HEK293 (cell line): ENCODE measurements around the gene FAM149B1.

Experiments
- GLIS2 ChIP-seq: fragments of 450-650 bp; formaldehyde crosslinking; IDR thresholded peaks from 2 replicates; pipeline ENCODE4 v1.5.1; 2016; ENCODE audit warnings: missing biosample characterization, missing genetic modification characterization
- KLF8 ChIP-seq: fragments of 450-650 bp; formaldehyde crosslinking; IDR thresholded peaks from 2 replicates; pipeline ENCODE4 v1.5.1; 2016; ENCODE audit warnings: missing biosample characterization, missing genetic modification characterization
- MYNN ChIP-seq: fragments of 450-650 bp; formaldehyde crosslinking; IDR thresholded peaks from 2 replicates; pipeline ENCODE4 v1.5.1; 2016; ENCODE audit warnings: missing biosample characterization, missing genetic modification characterization, borderline replicate concordance
- SP3 ChIP-seq: fragments of 450-650 bp; formaldehyde crosslinking; IDR thresholded peaks from 2 replicates; pipeline ENCODE4 v1.5.1; 2016; ENCODE audit warnings: missing biosample characterization, missing genetic modification characterization
- YY1 ChIP-seq: fragments of 450-650 bp; formaldehyde crosslinking; IDR thresholded peaks from 2 replicates; pipeline ENCODE4 v1.5.1; 2018; ENCODE audit warnings: missing biosample characterization, missing genetic modification characterization
- ZBTB49 ChIP-seq: fragments of 450-650 bp; formaldehyde crosslinking; IDR thresholded peaks from 2 replicates; pipeline ENCODE4 v1.5.1; 2016; ENCODE audit warnings: missing biosample characterization, missing genetic modification characterization, low read depth
- ZBTB6 ChIP-seq: fragments of 450-650 bp; formaldehyde crosslinking; IDR thresholded peaks from 2 replicates; pipeline ENCODE4 v1.5.1; 2017; ENCODE audit warnings: missing biosample characterization, missing genetic modification characterization
- ZFP3 ChIP-seq: fragments of 450-650 bp; formaldehyde crosslinking; IDR thresholded peaks from 2 replicates; pipeline ENCODE4 v1.5.1; 2016; ENCODE audit warnings: low read depth, missing biosample characterization, missing genetic modification characterization
- ZFP37 ChIP-seq: fragments of 450-650 bp; formaldehyde crosslinking; IDR thresholded peaks from 2 replicates; pipeline ENCODE4 v1.5.1; 2016; ENCODE audit warnings: missing biosample characterization, missing genetic modification characterization
- ZIC2 ChIP-seq: fragments of 450-650 bp; formaldehyde crosslinking; IDR thresholded peaks from 2 replicates; pipeline ENCODE4 v1.5.1; 2016; ENCODE audit warnings: missing biosample characterization, missing genetic modification characterization
- ZNF10 ChIP-seq: fragments of 450-650 bp; formaldehyde crosslinking; IDR thresholded peaks from 2 replicates; pipeline ENCODE4 v1.5.1; 2017; ENCODE audit warnings: missing biosample characterization, missing genetic modification characterization
- ZNF157 ChIP-seq: fragments of 450-650 bp; formaldehyde crosslinking; IDR thresholded peaks from 2 replicates; pipeline ENCODE4 v1.5.1; 2016; ENCODE audit warnings: missing biosample characterization, missing genetic modification characterization
- ZNF174 ChIP-seq: fragments of 450-650 bp; formaldehyde crosslinking; IDR thresholded peaks from 2 replicates; pipeline ENCODE4 v1.5.0; 2017; ENCODE audit warnings: missing biosample characterization, mild to moderate bottlenecking, missing genetic modification characterization
- ZNF175 ChIP-seq: fragments of 450-650 bp; formaldehyde crosslinking; IDR thresholded peaks from 2 replicates; pipeline ENCODE4 v1.5.1; 2016; ENCODE audit warnings: missing biosample characterization, missing genetic modification characterization
- ZNF2 ChIP-seq: fragments of 450-650 bp; formaldehyde crosslinking; IDR thresholded peaks from 2 replicates; pipeline ENCODE4 v1.5.1; 2016; ENCODE audit warnings: missing biosample characterization, missing genetic modification characterization
- ZNF24 ChIP-seq: fragments of 450-650 bp; formaldehyde crosslinking; IDR thresholded peaks from 2 replicates; pipeline ENCODE4 v1.5.1; 2016; ENCODE audit warnings: missing biosample characterization, missing genetic modification characterization
- ZNF26 ChIP-seq: fragments of 450-650 bp; formaldehyde crosslinking; IDR thresholded peaks from 2 replicates; pipeline ENCODE4 v1.5.1; 2016; ENCODE audit warnings: missing biosample characterization, missing genetic modification characterization
- ZNF274 ChIP-seq, 2 experiments: fragments of 200-500 bp in 1 of 2; fragments of 450-650 bp in 1 of 2; sonication (Bioruptor generic) in 1 of 2; formaldehyde crosslinking in 1 of 2; IDR thresholded peaks; 2 replicates each; pipeline versions ENCODE4 v1.5.1 to v1.6.1; 2014 to 2016; ENCODE audit warnings: borderline replicate concordance in 1 of 2, inconsistent platforms in 1 of 2, low read length in 1 of 2, missing biosample characterization in 1 of 2, missing genetic modification characterization in 1 of 2
- ZNF302 ChIP-seq: fragments of 450-650 bp; formaldehyde crosslinking; IDR thresholded peaks from 2 replicates; pipeline ENCODE4 v1.5.1; 2016; ENCODE audit warnings: missing biosample characterization, missing genetic modification characterization, low read depth
- ZNF362 ChIP-seq: fragments of 450-650 bp; formaldehyde crosslinking; IDR thresholded peaks from 2 replicates; pipeline ENCODE4 v1.5.1; 2016; ENCODE audit warnings: missing biosample characterization, missing genetic modification characterization
- ZNF366 ChIP-seq: fragments of 450-650 bp; formaldehyde crosslinking; conservative IDR thresholded peaks from 2 replicates; pipeline ENCODE4 v1.5.1; 2016; ENCODE audit warnings: missing biosample characterization, missing genetic modification characterization
- ZNF416 ChIP-seq: fragments of 450-650 bp; formaldehyde crosslinking; IDR thresholded peaks from 2 replicates; pipeline ENCODE4 v1.5.1; 2016; ENCODE audit warnings: missing biosample characterization, missing genetic modification characterization
- ZNF544 ChIP-seq: fragments of 450-650 bp; formaldehyde crosslinking; IDR thresholded peaks from 2 replicates; pipeline ENCODE4 v1.5.0; 2017; ENCODE audit warnings: missing biosample characterization, missing genetic modification characterization
- ZNF549 ChIP-seq: fragments of 450-650 bp; IDR thresholded peaks from 2 replicates; pipeline ENCODE4 v1.5.1; 2018; ENCODE audit warnings: missing biosample characterization, missing genetic modification characterization, mild to moderate bottlenecking, inconsistent platforms, moderate library complexity
- ZNF645 ChIP-seq: fragments of 450-650 bp; formaldehyde crosslinking; IDR thresholded peaks from 2 replicates; pipeline ENCODE4; 2016; ENCODE audit warnings: missing biosample characterization, missing genetic modification characterization
- ZNF704 ChIP-seq: fragments of 450-650 bp; formaldehyde crosslinking; IDR thresholded peaks from 2 replicates; pipeline ENCODE4 v1.5.1; 2016; ENCODE audit warnings: missing biosample characterization, missing genetic modification characterization
- ZNF747 ChIP-seq: fragments of 450-650 bp; formaldehyde crosslinking; IDR thresholded peaks from 2 replicates; pipeline ENCODE4 v1.5.1; 2016; ENCODE audit warnings: missing biosample characterization, missing genetic modification characterization
- ZNF776 ChIP-seq: fragments of 450-650 bp; formaldehyde crosslinking; IDR thresholded peaks from 2 replicates; pipeline ENCODE4 v1.5.0; 2017; ENCODE audit warnings: missing biosample characterization, missing genetic modification characterization, borderline replicate concordance
- ZNF791 ChIP-seq: fragments of 450-650 bp; formaldehyde crosslinking; IDR thresholded peaks from 2 replicates; pipeline ENCODE4 v1.5.1; 2016; ENCODE audit warnings: missing biosample characterization, missing genetic modification characterization
- ZSCAN18 ChIP-seq: fragments of 450-650 bp; formaldehyde crosslinking; IDR thresholded peaks from 2 replicates; pipeline ENCODE4 v1.5.1; 2016; ENCODE audit warnings: missing biosample characterization, missing genetic modification characterization

The FAM149B1 gene

GRCh38 chr10:73246646-73247508, 79.0 kb downstream of the FAM149B1 start, which contains the start of gene DNAJC9 (continued):
- no peak for TF ChIP-seq ZNF274 (IDR thresholded peaks at IDR 0.05; ENCODE audit: low read length)
- TF ChIP-seq ZNF274 (tag by site-specific recombination; IDR thresholded peaks at IDR 0.05; ENCODE audit: borderline replicate concordance), result no peak
- TF ChIP-seq ZNF776 (tag by site-specific recombination), result no peak
- peak; percentile 97 for TF ChIP-seq ZIC2 (tag by site-specific recombination)
- no peak for TF ChIP-seq ZBTB6 (tag by site-specific recombination)
- TF ChIP-seq ZNF157 (tag by site-specific recombination), result no peak
- no peak; the same call in 1 of the 2 replicates for TF ChIP-seq MYNN (tag by site-specific recombination)
- no peak for TF ChIP-seq ZFP3 (tag by site-specific recombination)
- no peak; the same call in 1 of the 2 replicates for TF ChIP-seq ZNF366 (tag by site-specific recombination)
- TF ChIP-seq ZNF747, result no peak
- TF ChIP-seq KLF8 (tag by site-specific recombination), result peak; percentile 94
- TF ChIP-seq ZNF416 (tag by site-specific recombination), result no peak
- TF ChIP-seq ZNF174 (tag by site-specific recombination), result no peak
- no peak for TF ChIP-seq ZNF549 (tag by site-specific recombination)
- 0 out of 2 replicates have a peak, but pooled peaks have one; percentile 31 for TF ChIP-seq ZNF10 (tag by site-specific recombination)
- TF ChIP-seq GLIS2 (tag by site-specific recombination), result peak; percentile 95
- TF ChIP-seq ZNF791 (tag by site-specific recombination), result no peak
- TF ChIP-seq ZSCAN18 (tag by site-specific recombination), result no peak
- peak; percentile 98 for TF ChIP-seq ZNF2 (tag by site-specific recombination)
- TF ChIP-seq ZNF704 (tag by site-specific recombination), result 0 out of 2 replicates have a peak, but pooled peaks have one; percentile 23
- TF ChIP-seq ZNF544 (tag by site-specific recombination), result no peak
- peak; percentile 96 for TF ChIP-seq SP3
- TF ChIP-seq ZNF175 (tag by site-specific recombination), result no peak
- no peak for TF ChIP-seq ZNF26 (tag by site-specific recombination)
- no peak for TF ChIP-seq ZNF645 (tag by site-specific recombination)
- TF ChIP-seq ZNF362 (tag by site-specific recombination), result peak; percentile 82
- peak; percentile 99 for TF ChIP-seq ZFP37
- no peak for TF ChIP-seq ZNF302 (tag by site-specific recombination)
- TF ChIP-seq ZBTB49 (tag by site-specific recombination), result no peak
- TF ChIP-seq YY1 (tag by site-specific recombination), result peak; percentile 43; the same call in 1 of the 2 replicates
- TF ChIP-seq ZNF24 (tag by site-specific recombination), result peak; percentile 75
